SK-N-SH treated with all-trans-retinoic acid at 6 μM for 48 hours (cell line): ENCODE data around the gene ANKS6.

Source experiments
- ARNTL ChIP-seq: fragments of 450-650 bp; formaldehyde crosslinking; IDR thresholded peaks from 2 replicates; pipeline ENCODE4 v1.5.0; 2020; ENCODE audit warnings: low read depth, mild to moderate bottlenecking, moderate library complexity, borderline replicate concordance
- BACH2 ChIP-seq: fragments of 250-450 bp; sonication (Bioruptor Pico); IDR thresholded peaks from 2 replicates; pipeline ENCODE4 v1.9.0; 2021; ENCODE audit warnings: mild to moderate bottlenecking, borderline replicate concordance
- CREB5 ChIP-seq: fragments of 250-450 bp; sonication (Bioruptor Pico); IDR thresholded peaks from 2 replicates; pipeline ENCODE4 v1.5.1; 2020; ENCODE audit warnings: low read depth, mild to moderate bottlenecking, moderate library complexity
- CSRNP3 ChIP-seq: fragments of 250-450 bp; sonication (Bioruptor Pico); IDR thresholded peaks from 2 replicates; pipeline ENCODE4 v1.5.1; 2021; ENCODE audit warnings: mild to moderate bottlenecking, moderate library complexity
- GLIS3 ChIP-seq: fragments of 250-450 bp; sonication (Bioruptor Pico); IDR thresholded peaks from 2 replicates; pipeline ENCODE4 v1.5.0; 2020; ENCODE audit warnings: mild to moderate bottlenecking, moderate library complexity
- ISL1 ChIP-seq: fragments of 250-450 bp; sonication (Bioruptor Pico); IDR thresholded peaks from 2 replicates; pipeline ENCODE4 v2.1.2; 2022; ENCODE audit warnings: mild to moderate bottlenecking, moderate library complexity
- PATZ1 ChIP-seq: fragments of 250-450 bp; sonication (Bioruptor Pico); IDR thresholded peaks from 2 replicates; pipeline ENCODE4 v1.8.0; 2020; ENCODE audit warnings: mild to moderate bottlenecking, moderate library complexity, borderline replicate concordance
- PPARA ChIP-seq: fragments of 250-450 bp; sonication (Bioruptor Pico); IDR thresholded peaks from 2 replicates; pipeline ENCODE4 v1.5.0; 2020; ENCODE audit warnings: mild to moderate bottlenecking, borderline replicate concordance
- TSHZ2 ChIP-seq: fragments of 250-450 bp; sonication (Bioruptor Pico); IDR thresholded peaks from 2 replicates; pipeline ENCODE4 v1.5.0; 2020; ENCODE audit warnings: mild to moderate bottlenecking, moderate library complexity
- ZFP3 ChIP-seq: fragments of 250-450 bp; sonication (Bioruptor Pico); IDR thresholded peaks from 2 replicates; pipeline ENCODE4 v1.5.0; 2020; ENCODE audit warnings: mild to moderate bottlenecking, moderate library complexity
- ZFP30 ChIP-seq: fragments of 450-650 bp; formaldehyde crosslinking; IDR thresholded peaks from 2 replicates; pipeline ENCODE4 v1.5.0; 2022; ENCODE audit warnings: mild to moderate bottlenecking, moderate library complexity
- ZNF565 ChIP-seq: fragments of 450-650 bp; formaldehyde crosslinking; conservative IDR thresholded peaks from 2 replicates; pipeline ENCODE4 v1.5.0; 2020; ENCODE audit warnings: low read depth, mild to moderate bottlenecking, moderate library complexity
- ZNF70 ChIP-seq: fragments of 450-650 bp; formaldehyde crosslinking; IDR thresholded peaks from 2 replicates; pipeline ENCODE4 v1.5.0; 2020; ENCODE audit warnings: mild to moderate bottlenecking, moderate library complexity

GRCh38 chr9:98811051-98811650, 14.8 kb upstream of the ANKS6 start:
- TF ChIP-seq CREB5 (CRISPR knock-in tag) (no peak), CSRNP3 (no peak), TSHZ2 (CRISPR knock-in tag) (no peak), ARNTL (no peak), PATZ1 (CRISPR knock-in tag) (no peak), BACH2 (CRISPR knock-in tag) (no peak), ZFP3 (CRISPR knock-in tag) (no peak), ISL1 (no peak), ZNF70 (CRISPR knock-in tag) (no peak), ZNF565 (CRISPR knock-in tag) (no peak), PPARA (no peak), ZFP30 (CRISPR knock-in tag) (no peak), GLIS3 (no peak)
